Epithelial cell of esophagus (primary cell): Measurements from ENCODE around the gene TFAP2A.

Source experiments
- DNase-seq: peaks from one replicate; pipeline ENCODE4 v3.0.0; 2010; ENCODE audit warnings: low read depth
- H3K4me3 ChIP-seq: 2 replicates; pipeline ENCODE4 v1.5.1; 2011; ENCODE audit warnings: mild to moderate bottlenecking, low read length, control low read depth
- CTCF ChIP-seq: IDR thresholded peaks from 2 replicates; pipeline ENCODE4 v1.5.1; 2011; ENCODE audit warnings: low read depth, mild to moderate bottlenecking, low read length, control low read depth, inconsistent platforms; ENCODE audit not compliant: insufficient read depth; ENCODE audit errors: missing control alignments

The TFAP2A gene

GRCh38 chr6:10421158-10421920 is 6.5 kb upstream of the TFAP2A start:
- no peak for DNase-seq
- TF ChIP-seq CTCF: no peak
- no peak overlapping the region for H3K4me3 ChIP-seq

- no peak overlapping the region for H3K4me3 ChIP-seq
- no peak for TF ChIP-seq CTCF
- DNase-seq: no peak
These were observed 5.8 kb upstream of the TFAP2A start for GRCh38 chr6:10420546-10421157.

GRCh38 chr6:10419749-10420545 is 5.1 kb upstream of the TFAP2A start:
- H3K4me3 ChIP-seq: peak overlapping the region; percentile 63
- DNase-seq: peak; percentile 80
- no peak for TF ChIP-seq CTCF

- DNase-seq: peak; percentile 92
- no peak for TF ChIP-seq CTCF
- H3K4me3 ChIP-seq: peak overlapping the region; percentile 63
These were observed 4.2 kb upstream of the TFAP2A start for GRCh38 chr6:10418862-10419748.

DNA sequence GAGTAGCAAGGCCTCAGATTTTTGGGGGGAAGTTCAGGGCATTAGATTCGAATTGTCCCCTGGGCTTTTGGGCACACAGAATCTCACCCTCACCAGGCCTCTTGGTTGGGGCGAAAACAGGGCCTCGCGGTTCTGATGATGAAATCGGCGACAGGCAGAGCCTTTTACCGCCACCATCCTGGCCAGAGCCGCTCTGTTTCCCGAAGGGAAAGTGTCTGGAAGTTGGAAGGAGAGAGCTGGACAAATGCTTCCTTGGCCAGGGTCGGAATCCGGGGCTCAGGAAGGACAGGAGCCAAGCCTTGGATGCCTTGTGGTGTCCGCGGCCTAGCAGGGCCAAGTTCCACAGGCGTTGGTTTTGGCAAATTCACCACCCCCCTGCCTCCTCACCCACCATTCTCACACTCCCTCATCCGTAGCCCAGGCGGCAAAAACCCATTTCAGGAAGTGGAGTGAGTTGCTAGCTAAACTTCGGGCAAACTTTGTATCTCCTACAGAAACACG is 3.5 kb upstream of the TFAP2A start:
- no peak for DNase-seq
- H3K4me3 ChIP-seq: peak overlapping the region; percentile 63
- TF ChIP-seq CTCF: no peak

- no peak for DNase-seq
- TF ChIP-seq CTCF: no peak
- H3K4me3 ChIP-seq: peak overlapping the region; percentile 63
These were observed 2.8 kb upstream of the TFAP2A start for GRCh38 chr6:10417681-10418104.
